IPS DF 19.7 (cell line): ENCODE data around the gene SNX1.

Source experiments
- DNase-seq: peaks from one replicate; pipeline ENCODE4 v3.0.0-alpha.2; 2013; ENCODE audit warnings: low read depth, low spot score

SNX1 gene

GRCh38 chr15:64163659-64164362 is 68.0 kb downstream of the SNX1 start:
- no peak for DNase-seq

GRCh38 chr15:64164436-64164835 is 68.7 kb downstream of the SNX1 start:
- DNase-seq, result no peak

- no peak for DNase-seq
Measured at GRCh38 chr15:64166102-64166890, 70.5 kb downstream of the SNX1 start.

- DNase-seq, result peak; percentile 20
Measured at GRCh38 chr15:64180235-64180824, 84.5 kb downstream of the SNX1 start.

- no peak for DNase-seq
Measured at GRCh38 chr15:64182859-64183370, 87.1 kb downstream of the SNX1 start.

- DNase-seq, result no peak
Measured at GRCh38 chr15:64185146-64185911, 89.5 kb downstream of the SNX1 start.

- DNase-seq, result no peak
Measured at GRCh38 chr15:64187396-64188191, 91.8 kb downstream of the SNX1 start.
